ENCODE measurements around the gene USP47.

The USP47 gene

DNA sequence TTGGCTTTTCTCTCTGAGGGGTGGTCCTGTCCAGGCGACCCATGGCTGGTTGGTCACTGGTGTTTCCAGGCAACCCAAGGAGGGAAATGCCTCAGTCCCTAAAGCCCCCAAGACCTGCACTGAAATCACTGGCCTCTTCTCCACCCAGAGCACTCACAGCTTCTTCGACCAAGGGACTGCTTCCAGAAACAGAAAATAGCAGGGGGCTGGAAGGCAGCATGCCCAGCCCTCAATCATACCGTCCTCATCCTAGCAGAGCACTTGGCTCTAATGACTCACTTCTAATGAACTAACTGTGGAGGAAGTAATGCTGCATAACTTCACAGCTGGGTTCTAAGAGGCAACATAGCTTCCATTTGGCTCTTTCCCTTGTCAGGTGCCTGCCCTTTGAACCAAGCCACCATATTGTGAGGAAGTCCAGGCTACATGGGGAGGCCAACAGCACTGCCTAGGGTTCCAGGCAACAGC is 139.1 kb downstream of the USP47 start:
- no peak for ATAC-seq
- peaks cover 16% of the 10 kb centered on the region for H3K27me3 Mint-ChIP-seq
- H3K27ac Mint-ChIP-seq, result no peak overlapping the region
- H3K9me3 Mint-ChIP-seq, result peaks cover 4% of the 10 kb centered on the region
- peaks cover 4% of the 10 kb centered on the region for H3K4me1 Mint-ChIP-seq
- no peaks in the 10 kb centered on the region for H3K36me3 Mint-ChIP-seq
- no peak overlapping the region for H3K4me3 Mint-ChIP-seq

DNA sequence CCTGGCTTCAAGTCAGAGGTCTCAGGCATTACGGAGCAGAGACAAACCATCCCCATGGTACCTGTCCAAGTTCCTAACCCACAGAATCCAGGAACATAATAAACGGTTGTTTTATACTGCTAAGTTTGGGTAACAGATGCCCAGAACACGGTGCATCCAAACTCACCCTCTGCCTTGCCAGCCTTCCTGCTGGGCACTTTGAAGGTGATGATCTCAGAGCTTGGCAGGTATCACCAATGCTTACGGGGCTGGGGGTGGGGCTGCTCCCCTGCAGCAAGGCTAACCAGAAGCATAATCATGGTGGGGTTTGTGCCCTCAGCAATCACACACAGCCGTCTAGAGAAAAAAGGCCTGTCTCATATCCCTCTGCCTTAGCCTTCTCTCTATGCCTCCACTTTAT is 139.6 kb downstream of the USP47 start:
- H3K9me3 Mint-ChIP-seq, result peaks cover 4% of the 10 kb centered on the region
- H3K36me3 Mint-ChIP-seq, result no peaks in the 10 kb centered on the region
- ATAC-seq, result no peak
- H3K27ac Mint-ChIP-seq, result no peak overlapping the region
- H3K27me3 Mint-ChIP-seq, result peaks cover 16% of the 10 kb centered on the region
- H3K4me3 Mint-ChIP-seq, result no peak overlapping the region
- peaks cover 4% of the 10 kb centered on the region for H3K4me1 Mint-ChIP-seq

DNA sequence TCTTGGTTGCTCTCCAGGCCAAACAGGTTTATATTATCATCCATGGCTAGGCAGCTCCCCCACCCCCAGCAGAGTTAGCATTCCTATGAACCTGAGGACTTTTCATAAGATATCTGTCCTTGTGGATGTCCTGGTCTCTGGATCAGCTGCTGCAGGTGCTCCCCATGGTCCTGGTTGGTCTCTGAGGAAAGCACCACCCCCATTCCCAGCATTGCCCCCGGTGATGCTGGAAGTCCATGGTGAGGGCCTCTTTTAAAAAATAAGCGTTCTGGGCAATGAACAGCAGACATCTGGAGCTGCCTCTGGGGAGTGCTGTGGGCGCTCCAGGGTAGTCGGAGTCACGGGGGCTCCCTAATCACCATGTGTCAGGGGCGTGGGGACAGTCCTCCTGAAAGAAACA is 140.1 kb downstream of the USP47 start:
- no peak for ATAC-seq
- H3K9me3 Mint-ChIP-seq, result peaks cover 4% of the 10 kb centered on the region
- H3K4me1 Mint-ChIP-seq, result peaks cover 4% of the 10 kb centered on the region
- H3K36me3 Mint-ChIP-seq, result no peaks in the 10 kb centered on the region
- H3K27me3 Mint-ChIP-seq, result peaks cover 16% of the 10 kb centered on the region
- H3K4me3 Mint-ChIP-seq, result no peak overlapping the region
- no peak overlapping the region for H3K27ac Mint-ChIP-seq

DNA sequence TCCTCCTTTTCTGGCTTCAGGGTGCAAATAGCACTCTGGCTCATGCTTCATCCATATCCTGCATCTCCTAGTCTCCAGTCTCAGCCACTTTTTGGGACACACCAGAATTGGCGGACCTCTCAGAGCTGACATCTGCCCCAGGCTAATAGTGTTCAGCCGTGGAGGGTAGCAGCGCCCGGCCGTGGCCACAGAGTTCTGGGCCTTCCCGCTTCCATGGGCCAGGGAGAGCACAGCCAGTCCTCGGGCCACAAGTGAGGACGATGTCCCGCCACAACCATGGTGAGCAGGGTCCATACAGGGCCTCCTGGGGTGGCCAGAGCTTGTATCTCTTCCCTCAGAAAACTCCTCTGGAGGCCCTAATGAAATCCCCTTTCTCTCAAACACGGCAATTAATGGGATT is 140.7 kb downstream of the USP47 start:
- H3K27me3 Mint-ChIP-seq, result peaks cover 16% of the 10 kb centered on the region
- ATAC-seq, result no peak
- H3K4me3 Mint-ChIP-seq, result no peak overlapping the region
- peaks cover 4% of the 10 kb centered on the region for H3K9me3 Mint-ChIP-seq
- no peak overlapping the region for H3K27ac Mint-ChIP-seq
- peaks cover 4% of the 10 kb centered on the region for H3K4me1 Mint-ChIP-seq
- no peaks in the 10 kb centered on the region for H3K36me3 Mint-ChIP-seq

GRCh38 chr11:11982975-11983374 is 141.2 kb downstream of the USP47 start:
- Mint-ChIP-seq H3K27me3 (peaks cover 16% of the 10 kb centered on the region), H3K4me3 (no peak overlapping the region), H3K9me3 (peaks cover 4% of the 10 kb centered on the region), H3K36me3 (no peaks in the 10 kb centered on the region), H3K27ac (no peak overlapping the region), H3K4me1 (peaks cover 4% of the 10 kb centered on the region)
- ATAC-seq, result no peak

- Mint-ChIP-seq H3K27me3 (peaks cover 16% of the 10 kb centered on the region), H3K36me3 (no peaks in the 10 kb centered on the region), H3K4me1 (peaks cover 2% of the 10 kb centered on the region), H3K27ac (no peak overlapping the region), H3K9me3 (peaks cover under 1% of the 10 kb centered on the region), H3K4me3 (no peak overlapping the region)
- ATAC-seq, result no peak
Measured at GRCh38 chr11:11983427-11983826, 141.7 kb downstream of the USP47 start.

- Mint-ChIP-seq H3K27ac (no peak overlapping the region), H3K9me3 (no peaks in the 10 kb centered on the region), H3K27me3 (peaks cover 16% of the 10 kb centered on the region), H3K36me3 (no peaks in the 10 kb centered on the region), H3K4me3 (no peak overlapping the region), H3K4me1 (no peaks in the 10 kb centered on the region)
- ATAC-seq, result no peak
Measured at GRCh38 chr11:11984563-11984962, 142.8 kb downstream of the USP47 start.

- peaks cover 17% of the 10 kb centered on the region for H3K27me3 Mint-ChIP-seq
- no peaks in the 10 kb centered on the region for H3K9me3 Mint-ChIP-seq
- no peak for ATAC-seq
- no peak overlapping the region for H3K27ac Mint-ChIP-seq
- no peaks in the 10 kb centered on the region for H3K36me3 Mint-ChIP-seq
- H3K4me1 Mint-ChIP-seq, result no peaks in the 10 kb centered on the region
- H3K4me3 Mint-ChIP-seq, result no peak overlapping the region
Measured at GRCh38 chr11:11985016-11985715, 143.4 kb downstream of the USP47 start.

DNA sequence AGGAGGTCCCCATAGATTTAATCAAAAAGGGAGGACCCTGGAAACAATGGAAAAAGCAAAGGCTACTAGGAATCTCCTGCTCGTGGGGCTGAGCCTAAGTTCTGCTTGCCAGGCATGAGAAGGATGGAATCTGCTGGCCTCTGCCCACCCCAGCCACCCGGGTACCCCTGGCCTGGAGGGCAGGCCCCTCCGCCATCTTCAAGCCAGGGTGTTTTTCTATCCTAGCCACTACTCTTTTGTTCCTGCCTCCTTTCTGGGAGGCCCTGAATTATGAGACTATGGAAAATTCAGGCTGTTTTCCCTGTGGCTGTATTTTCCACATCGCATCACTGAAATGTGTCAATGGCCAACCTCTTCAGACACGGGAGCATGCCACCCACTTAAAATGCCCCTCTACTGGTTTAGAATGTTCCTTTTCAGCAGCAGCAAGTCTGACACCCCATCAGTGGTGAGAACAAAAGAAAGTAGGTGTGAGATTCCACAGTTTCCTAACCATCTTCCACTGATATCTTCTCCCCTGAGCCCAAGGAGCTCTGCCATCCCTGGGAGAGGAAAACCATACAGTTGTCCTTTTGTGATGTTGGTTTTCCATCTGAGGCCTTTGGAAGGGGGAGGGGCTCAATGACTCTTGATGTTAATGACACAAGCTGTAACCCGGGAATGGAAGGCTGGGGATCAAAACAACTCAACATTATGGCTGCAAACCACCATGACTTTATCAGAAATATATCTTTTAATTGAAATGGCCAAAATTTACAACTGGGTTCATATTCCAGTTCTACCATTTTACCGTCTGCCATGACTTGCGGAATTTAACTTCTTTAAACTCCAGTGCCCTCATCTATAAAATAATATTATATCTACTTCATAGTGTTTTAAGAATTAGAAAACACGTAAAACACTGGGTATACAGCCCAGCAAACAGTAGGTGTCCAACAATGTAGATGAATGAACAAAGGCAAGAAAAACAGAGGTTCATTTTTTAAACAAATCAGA is 144.5 kb downstream of the USP47 start:
- no peaks in the 10 kb centered on the region for H3K9me3 Mint-ChIP-seq
- no peak for ATAC-seq
- peaks cover 24% of the 10 kb centered on the region for H3K27me3 Mint-ChIP-seq
- H3K4me3 Mint-ChIP-seq, result no peak overlapping the region
- H3K36me3 Mint-ChIP-seq, result no peaks in the 10 kb centered on the region
- no peak overlapping the region for H3K27ac Mint-ChIP-seq
- H3K4me1 Mint-ChIP-seq, result no peaks in the 10 kb centered on the region

- Mint-ChIP-seq H3K27me3 (peaks cover 16% of the 10 kb centered on the region), H3K4me1 (no peaks in the 10 kb centered on the region), H3K36me3 (no peaks in the 10 kb centered on the region), H3K4me3 (no peak overlapping the region), H3K27ac (no peak overlapping the region), H3K9me3 (no peaks in the 10 kb centered on the region)
- ATAC-seq, result no peak
Measured at GRCh38 chr11:11987503-11988022, 145.8 kb downstream of the USP47 start.

GRCh38 chr11:11988099-11988651 is 146.4 kb downstream of the USP47 start:
- H3K36me3 Mint-ChIP-seq, result no peaks in the 10 kb centered on the region
- peaks cover 16% of the 10 kb centered on the region for H3K27me3 Mint-ChIP-seq
- H3K9me3 Mint-ChIP-seq, result no peaks in the 10 kb centered on the region
- no peak overlapping the region for H3K4me3 Mint-ChIP-seq
- H3K4me1 Mint-ChIP-seq, result no peaks in the 10 kb centered on the region
- no peak for ATAC-seq
- H3K27ac Mint-ChIP-seq, result no peak overlapping the region

- Mint-ChIP-seq H3K36me3 (no peaks in the 10 kb centered on the region), H3K4me1 (no peaks in the 10 kb centered on the region), H3K27ac (no peak overlapping the region), H3K27me3 (peaks cover 19% of the 10 kb centered on the region), H3K9me3 (no peaks in the 10 kb centered on the region), H3K4me3 (no peak overlapping the region)
- no peak for ATAC-seq
Measured at GRCh38 chr11:11988681-11989261, 147.0 kb downstream of the USP47 start.

DNA sequence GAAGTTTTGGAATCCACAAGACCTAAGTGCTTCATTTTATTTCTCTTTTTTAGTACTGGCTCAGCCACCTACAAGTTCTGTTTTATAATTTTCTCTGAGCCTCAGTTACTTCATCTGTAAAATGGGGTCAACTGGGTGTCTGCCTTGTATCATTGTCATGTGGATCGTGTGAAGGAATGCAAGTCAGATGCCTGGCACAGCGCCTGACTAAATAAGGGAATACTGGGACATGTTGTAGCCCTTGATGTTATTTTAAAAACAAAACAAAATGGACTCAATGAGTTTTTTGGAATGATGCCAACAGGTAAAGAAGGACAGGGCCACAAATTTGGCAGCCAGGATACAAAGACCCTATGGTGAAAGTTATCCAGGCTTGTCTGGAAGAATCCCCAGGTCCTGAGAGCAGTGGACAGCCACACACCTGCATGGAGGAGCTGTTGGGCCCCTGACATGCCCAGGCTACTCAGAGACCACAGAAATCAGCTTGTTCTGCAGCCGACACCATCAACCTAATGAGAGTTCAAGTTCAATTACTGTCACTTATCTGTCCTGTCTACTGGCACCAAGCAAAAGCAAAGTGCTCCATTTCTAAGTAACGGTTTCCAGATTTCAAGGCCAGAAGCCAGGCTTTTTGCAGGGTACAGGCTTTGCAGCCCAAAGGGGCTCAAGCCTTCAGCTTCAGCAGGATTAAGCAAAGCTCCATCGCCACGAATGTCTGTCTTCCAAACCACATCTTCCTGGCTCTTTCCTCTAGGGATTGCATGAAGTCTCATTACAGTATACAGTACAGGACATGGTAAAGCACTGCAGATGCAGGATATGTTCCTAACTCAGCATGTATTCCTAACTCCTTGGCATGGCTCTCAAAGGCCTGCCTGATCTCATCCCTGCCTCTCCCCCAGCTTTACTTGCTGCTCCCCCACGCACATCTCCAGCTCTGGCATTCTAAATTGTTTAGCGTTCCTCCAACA is 148.3 kb downstream of the USP47 start:
- Mint-ChIP-seq H3K9me3 (no peaks in the 10 kb centered on the region), H3K4me1 (no peaks in the 10 kb centered on the region), H3K4me3 (no peak overlapping the region), H3K36me3 (no peaks in the 10 kb centered on the region), H3K27me3 (peaks cover 32% of the 10 kb centered on the region), H3K27ac (no peak overlapping the region)
- no peak for ATAC-seq
